Measurements from ENCODE around the gene IL19.

- TF ChIP-seq POLR2A (IDR thresholded peaks at IDR 0.05) (no peak), CTCF (IDR thresholded peaks at IDR 0.05) (no peak)
These were observed 27.9 kb downstream of the IL19 start for GRCh38 chr1:206798384-206798996.
